ENCODE measurements around the gene ACCS. TPM values are rescaled to one million over a fixed set of nuclear protein-coding genes. Genes with fewer than 3 reads are reported as not detected.

The ACCS gene
- polyA plus RNA-seq, 1 donor from 2014 or later = not detected

- TF ChIP-seq CTCF (IDR thresholded peaks at IDR 0.05; ENCODE audit: poor library complexity, severe bottlenecking) (no peak), EZH2 (IDR thresholded peaks at IDR 0.05; ENCODE audit: borderline replicate concordance, insufficient read depth, low read length, poor library complexity, severe bottlenecking) (no peak), EP300 (conservative IDR thresholded peaks at IDR 0.05; ENCODE audit: poor library complexity, severe bottlenecking) (no peak), TAF1 (IDR thresholded peaks at IDR 0.05; ENCODE audit: low read depth) (no peak)
- H3K36me3 ChIP-seq (ENCODE audit: insufficient read depth, low read length) = no peaks in the 10 kb centered on the region
- H3F3A ChIP-seq (ENCODE audit: insufficient read depth, low read length, poor library complexity, severe bottlenecking) = no peaks in the 10 kb centered on the region
Observed at GRCh38 chr11:44051171-44051570, 14.9 kb upstream of the ACCS start.

GRCh38 chr11:44057340-44057739, 8.7 kb upstream of the ACCS start:
- Histone ChIP-seq H4K20me1 (ENCODE audit: insufficient read depth) (no peaks in the 10 kb centered on the region), H3F3A (ENCODE audit: insufficient read depth, low read length, poor library complexity, severe bottlenecking) (no peaks in the 10 kb centered on the region), H3K9me3 (ENCODE audit: low read length) (no peaks in the 10 kb centered on the region), H3K27ac (ENCODE audit: low read length) (no peak overlapping the region), H3K36me3 (ENCODE audit: insufficient read depth, low read length) (no peaks in the 10 kb centered on the region), H3K4me3 (ENCODE audit: low read length) (no peak overlapping the region), H3K9me2 (ENCODE audit: insufficient read depth, low read length) (no peaks in the 10 kb centered on the region), H3K9ac (ENCODE audit: low read length) (no peak overlapping the region), H3K79me2 (replicated peaks; ENCODE audit: insufficient read depth, low read length) (no peaks in the 10 kb centered on the region), H3K27me3 (ENCODE audit: insufficient read depth, low read depth, low read length) (no peaks in the 10 kb centered on the region), H3K4me2 (ENCODE audit: low read length) (no peak overlapping the region), H2AFZ (ENCODE audit: low read depth, low read length) (no peak overlapping the region)
- TF ChIP-seq EP300 (conservative IDR thresholded peaks at IDR 0.05; ENCODE audit: poor library complexity, severe bottlenecking) (no peak), CTCF (IDR thresholded peaks at IDR 0.05; ENCODE audit: poor library complexity, severe bottlenecking) (no peak), TAF1 (IDR thresholded peaks at IDR 0.05; ENCODE audit: low read depth) (no peak), REST (IDR thresholded peaks at IDR 0.05; ENCODE audit: borderline replicate concordance) (no peak), EZH2 (IDR thresholded peaks at IDR 0.05; ENCODE audit: borderline replicate concordance, insufficient read depth, low read length, poor library complexity, severe bottlenecking) (no peak), RAD21 (conservative IDR thresholded peaks at IDR 0.05) (no peak), MXI1 (conservative IDR thresholded peaks at IDR 0.05; ENCODE audit: poor library complexity, severe bottlenecking) (no peak), POLR2AphosphoS5 (IDR thresholded peaks at IDR 0.05) (no peak)

More at GRCh38 chr11:44051171-44051570, 14.9 kb upstream of the ACCS start:
- Histone ChIP-seq H3K9ac (ENCODE audit: low read length) (no peak overlapping the region), H3K4me2 (ENCODE audit: low read length) (no peak overlapping the region), H3K79me2 (replicated peaks; ENCODE audit: insufficient read depth, low read length) (no peaks in the 10 kb centered on the region), H2AFZ (ENCODE audit: low read depth, low read length) (no peak overlapping the region), H3K9me2 (ENCODE audit: insufficient read depth, low read length) (no peaks in the 10 kb centered on the region), H3K4me3 (ENCODE audit: low read length) (no peak overlapping the region), H3K9me3 (ENCODE audit: low read length) (no peaks in the 10 kb centered on the region), H3K27ac (ENCODE audit: low read length) (no peak overlapping the region), H3K27me3 (ENCODE audit: insufficient read depth, low read depth, low read length) (no peaks in the 10 kb centered on the region), H4K20me1 (ENCODE audit: insufficient read depth) (no peaks in the 10 kb centered on the region)

Measured in neural cell (in vitro differentiated cells).